A549 (cell line): ENCODE data around the gene PIKFYVE. TPM values are rescaled to one million over a fixed set of nuclear protein-coding genes. Genes with fewer than 3 reads are reported as not detected.

Experiments used
- ATAC-seq, 2 experiments: fragments of 200-7000 bp in 1 of 2; fragments of >200 bp in 1 of 2; cut with Nextera tagmentation in 1 of 2; cut with Tn5 transposase in 1 of 2; 3 replicates each; pipeline versions ENCODE4 v1.8.0 to v1.9.1; 2018 to 2020; ENCODE audit warnings: mild to moderate bottlenecking in 1 of 2, moderate library complexity in 1 of 2
- CTCF ChIA-PET: fragments of 300-600 bp; sonication (Branson Sonifier 250); formaldehyde crosslinking; extraction: SDS; loops from one replicate; lab custom pipeline; 2021; ENCODE audit warnings: antibody characterized with exemption, inconsistent platforms; lab: Yijun Ruan, JAX
- POLR2A ChIA-PET: fragments of 350-600 bp; formaldehyde crosslinking; extraction: SDS; loops from one replicate; lab custom pipeline; 2021; ENCODE audit warnings: antibody characterized with exemption, inconsistent platforms; lab: Yijun Ruan, JAX
- DNase-seq, 2 experiments: peaks; one replicate each; pipeline versions ENCODE4 v3.0.0 to v3.0.0-alpha.2; 2011 to 2016; ENCODE audit warnings: low read depth in 1 of 2, low spot score in 1 of 2
- FAIRE-seq: peaks from 2 replicates; lab custom pipeline; 2011; peaks lifted over from hg19 to GRCh38; lab: Jason Lieb, UNC
- H3K27ac ChIP-seq, 2 experiments: fragments of >200 bp; sonication (Bioruptor Twin); formaldehyde crosslinking; 3 replicates each; pipeline ENCODE4 v1.5.1; 2016 to 2017
- H3K4me1 ChIP-seq: fragments of >200 bp; sonication (Bioruptor Twin); formaldehyde crosslinking; 3 replicates; pipeline ENCODE4 v1.6.1; 2016
- H3K4me2 ChIP-seq: fragments of >200 bp; sonication (Bioruptor Twin); formaldehyde crosslinking; 3 replicates; pipeline ENCODE4 v1.6.1; 2016
- H3K4me3 ChIP-seq: fragments of >200 bp; sonication (Bioruptor Twin); formaldehyde crosslinking; 3 replicates; pipeline ENCODE4 v1.5.1; 2016
- H3K9me3 ChIP-seq: fragments of >200 bp; sonication (Bioruptor Twin); formaldehyde crosslinking; 3 replicates; pipeline ENCODE4 v1.6.1; 2016
- BCL3 ChIP-seq: fragments of >200 bp; sonication (Bioruptor Twin); formaldehyde crosslinking; IDR thresholded peaks from 3 replicates; pipeline ENCODE4 v1.6.1; 2016
- CBX8 ChIP-seq: fragments of 200-600 bp; sonication (generic); IDR thresholded peaks from 2 replicates; pipeline ENCODE4 v1.6.1; 2016
- CEBPB ChIP-seq, 2 experiments: fragments of >200 bp in 1 of 2; sonication (Bioruptor Twin) in 1 of 2; formaldehyde crosslinking in 1 of 2; IDR thresholded peaks; 2 replicates each; pipeline ENCODE4 v1.6.1; 2012 to 2016
- EHF ChIP-seq: fragments of 250-450 bp; sonication (Bioruptor Pico); IDR thresholded peaks from 2 replicates; pipeline ENCODE4 v1.5.0; 2020; ENCODE audit warnings: mild to moderate bottlenecking
- EHMT2 ChIP-seq: fragments of 200-600 bp; sonication (generic); IDR thresholded peaks from 2 replicates; pipeline ENCODE4 v1.6.1; 2016; ENCODE audit warnings: antibody characterized with exemption, low read depth, mild to moderate bottlenecking, moderate library complexity
- FOSB ChIP-seq: fragments of 250-450 bp; sonication (Bioruptor Pico); IDR thresholded peaks from 2 replicates; pipeline ENCODE4 v1.5.0; 2020; ENCODE audit warnings: mild to moderate bottlenecking, moderate library complexity
- FOSL2 ChIP-seq, 2 experiments: fragments of 450-650 bp in 1 of 2; fragments of >200 bp in 1 of 2; sonication (Bioruptor Twin) in 1 of 2; formaldehyde crosslinking; IDR thresholded peaks; 2 replicates each; pipeline versions ENCODE4 v1.5.0 to v1.6.1; 2016 to 2020; ENCODE audit warnings: mild to moderate bottlenecking in 1 of 2, moderate library complexity in 1 of 2
- FOXS1 ChIP-seq: fragments of 250-450 bp; sonication (Bioruptor Pico); IDR thresholded peaks from 2 replicates; pipeline ENCODE4 v1.5.0; 2020; ENCODE audit warnings: mild to moderate bottlenecking, moderate library complexity
- GATA3 ChIP-seq: IDR thresholded peaks from 2 replicates; pipeline ENCODE4 v1.6.1; 2012; ENCODE audit warnings: borderline replicate concordance
- HDAC2 ChIP-seq: fragments of 200-600 bp; sonication (generic); IDR thresholded peaks from 2 replicates; pipeline ENCODE4 v1.6.1; 2016
- HMGXB4 ChIP-seq: fragments of 250-450 bp; sonication (Bioruptor Pico); IDR thresholded peaks from 2 replicates; pipeline ENCODE4 v1.5.0; 2021; ENCODE audit warnings: mild to moderate bottlenecking, moderate library complexity, borderline replicate concordance
- HOXA7 ChIP-seq: fragments of 250-450 bp; sonication (Bioruptor Pico); IDR thresholded peaks from 2 replicates; pipeline ENCODE4 v1.5.0; 2020; ENCODE audit warnings: mild to moderate bottlenecking, moderate library complexity
- HOXB13 ChIP-seq: fragments of 250-450 bp; sonication (Bioruptor Pico); IDR thresholded peaks from 2 replicates; pipeline ENCODE4 v1.5.0; 2020; ENCODE audit warnings: low read depth, mild to moderate bottlenecking, moderate library complexity
- HOXB5 ChIP-seq: fragments of 250-450 bp; sonication (Bioruptor Pico); IDR thresholded peaks from 2 replicates; pipeline ENCODE4 v1.5.0; 2020; ENCODE audit warnings: mild to moderate bottlenecking, moderate library complexity
- JUN ChIP-seq, 2 experiments: fragments of >200 bp; sonication (Bioruptor Twin); formaldehyde crosslinking; IDR thresholded peaks; 2 replicates in 1 of 2; 3 replicates in 1 of 2; pipeline ENCODE4 v1.6.1; 2016 to 2017
- KDM5A ChIP-seq: fragments of 200-600 bp; sonication (generic); IDR thresholded peaks from 2 replicates; pipeline ENCODE4 v1.6.1; 2016; ENCODE audit warnings: antibody characterized with exemption, mild to moderate bottlenecking
- MAFK ChIP-seq: fragments of 450-650 bp; IDR thresholded peaks from 2 replicates; pipeline ENCODE4 v1.6.1; 2014; ENCODE audit not compliant: partially characterized antibody
- MAZ ChIP-seq: fragments of 150-350 bp; IDR thresholded peaks from 2 replicates; pipeline ENCODE4 v1.6.1; 2014; ENCODE audit warnings: antibody characterized with exemption, low read depth, low read length, borderline replicate concordance
- MYC ChIP-seq: IDR thresholded peaks from 2 replicates; pipeline ENCODE4 v1.6.1; 2012; ENCODE audit warnings: mild to moderate bottlenecking, inconsistent platforms, low read length, improper control_type of control experiment, borderline replicate concordance
- NFE2L2 ChIP-seq: fragments of 150-350 bp; conservative IDR thresholded peaks from 2 replicates; pipeline ENCODE4 v1.6.1; 2014; ENCODE audit warnings: low read length
- RAD21 ChIP-seq, 2 experiments: fragments of >200 bp in 1 of 2; sonication (Bioruptor Twin) in 1 of 2; formaldehyde crosslinking in 1 of 2; IDR thresholded peaks in 1 of 2; conservative IDR thresholded peaks in 1 of 2; 2 replicates in 1 of 2; 3 replicates in 1 of 2; pipeline ENCODE4 v1.6.1; 2012 to 2018; ENCODE audit warnings: inconsistent platforms in 1 of 2
- RARB ChIP-seq: fragments of 250-450 bp; sonication (Bioruptor Pico); IDR thresholded peaks from 2 replicates; pipeline ENCODE4 v1.8.0; 2021; ENCODE audit warnings: mild to moderate bottlenecking, moderate library complexity
- RNF2 ChIP-seq: fragments of 200-600 bp; sonication (generic); IDR thresholded peaks from 2 replicates; pipeline ENCODE4 v1.6.1; 2016; ENCODE audit warnings: low read depth, mild to moderate bottlenecking, antibody characterized with exemption, moderate library complexity, borderline replicate concordance
- SREBF2 ChIP-seq: fragments of 450-650 bp; IDR thresholded peaks from 2 replicates; pipeline ENCODE4 v1.6.1; 2014; ENCODE audit warnings: mild to moderate bottlenecking, moderate library complexity
- ZC3H11A ChIP-seq: fragments of 450-650 bp; IDR thresholded peaks from 2 replicates; pipeline ENCODE4 v1.6.1; 2014; ENCODE audit warnings: antibody characterized with exemption, mild to moderate bottlenecking
- ZFP36 ChIP-seq: fragments of 450-650 bp; IDR thresholded peaks from 2 replicates; pipeline ENCODE4 v1.6.1; 2014; ENCODE audit warnings: borderline replicate concordance; ENCODE audit not compliant: partially characterized antibody
- ZNF302 ChIP-seq: fragments of 250-450 bp; sonication (Bioruptor Pico); IDR thresholded peaks from 2 replicates; pipeline ENCODE4 v1.9.0; 2021; ENCODE audit warnings: inconsistent platforms, mild to moderate bottlenecking, moderate library complexity
- ZSCAN20 ChIP-seq: fragments of 250-450 bp; sonication (Bioruptor Pico); IDR thresholded peaks from 2 replicates; pipeline ENCODE4 v1.8.0; 2022; ENCODE audit warnings: mild to moderate bottlenecking, moderate library complexity
- WGBS: methylation state at CpG from one replicate; pipeline ENCODE4 v1.1.6; 2017; ENCODE audit errors: missing lambda C conversion rate; 5-methylcytosine and 5-hydroxymethylcytosine counted together
- polyA plus RNA-seq, 4 experiments: library from polyadenylated mRNA; depleted of rRNA in 3 of 4; stranded (reverse); fragments of >200 nt; fragmentation: RNase III in 1 of 4; extraction: RNeasy Plus Mini Kit Qiagen cat#74134 plus additional on column Dnase treatment in 1 of 4; gene quantifications; 2 replicates in 3 of 4; 3 replicates in 1 of 4; pipeline ENCODE4 v1.2.3, GENCODE V29; 2011 to 2017
- TF ChIP-seq, protein P1 (sequence below): IDR thresholded peaks from 2 replicates; pipeline ENCODE4 v1.6.1; 2012; ENCODE audit warnings: low read depth, borderline replicate concordance
- TF ChIP-seq, protein P2 (sequence below): fragments of 150-350 bp; IDR thresholded peaks from 2 replicates; pipeline ENCODE4 v1.6.1; 2014; ENCODE audit warnings: low read depth, mild to moderate bottlenecking, low read length

Gene PIKFYVE
- polyA plus RNA-seq, 2 of the 4 experiments (the other 2 are of a cell fraction): 6.5 to 19.3 TPM

DNA sequence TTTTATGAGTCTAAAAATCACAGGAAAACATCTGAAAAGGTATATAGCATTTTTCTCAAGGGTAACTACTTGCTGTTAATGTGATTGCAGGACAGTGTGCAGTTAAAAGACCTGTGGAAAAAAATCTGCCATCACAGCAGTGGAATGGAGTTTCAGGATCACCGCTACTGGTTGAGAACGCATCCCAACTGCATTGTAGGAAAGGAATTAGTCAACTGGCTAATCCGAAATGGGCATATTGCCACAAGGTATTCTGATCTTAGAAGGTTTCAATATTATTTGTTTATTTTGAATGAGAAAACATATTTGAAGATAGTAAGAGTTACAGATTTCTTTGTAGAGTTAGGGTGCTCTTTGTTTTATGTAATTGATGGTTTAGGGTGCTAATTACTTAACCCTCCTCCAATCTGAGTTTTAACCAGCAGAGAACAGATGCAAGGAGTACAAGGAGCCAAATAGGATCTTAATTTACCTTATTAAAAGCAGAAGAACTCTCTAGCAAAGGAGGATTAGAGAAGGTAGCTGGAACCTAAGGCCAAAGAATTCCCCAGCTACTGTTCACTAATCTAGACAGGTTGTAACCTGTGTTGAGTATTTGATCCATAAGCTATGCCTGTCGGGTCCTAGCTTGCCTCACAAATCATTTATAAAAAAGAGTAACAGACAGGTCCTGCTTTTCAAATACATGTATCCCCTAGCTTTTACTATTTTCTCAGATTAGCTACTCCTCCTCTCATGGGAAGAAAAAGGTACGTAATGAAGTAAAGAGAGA lies 35.0 kb downstream of the PIKFYVE start (continued):
- TF ChIP-seq GATA3: no peak

GRCh38 chr2:208304157-208304556 lies 38.1 kb downstream of the PIKFYVE start:
- Histone ChIP-seq H3K4me2 (no peak overlapping the region), H3K9me3 (no peaks in the 10 kb centered on the region), H3K4me3 (no peak overlapping the region), H3K27ac (no peak overlapping the region)
- no peak for DNase-seq
- WGBS: 92% methylated on average over 4 of the region's 4 CpGs
- POLR2A ChIA-PET: no interaction called here
- ATAC-seq: no peak
- FAIRE-seq: no peak
- TF ChIP-seq, protein P1, sequence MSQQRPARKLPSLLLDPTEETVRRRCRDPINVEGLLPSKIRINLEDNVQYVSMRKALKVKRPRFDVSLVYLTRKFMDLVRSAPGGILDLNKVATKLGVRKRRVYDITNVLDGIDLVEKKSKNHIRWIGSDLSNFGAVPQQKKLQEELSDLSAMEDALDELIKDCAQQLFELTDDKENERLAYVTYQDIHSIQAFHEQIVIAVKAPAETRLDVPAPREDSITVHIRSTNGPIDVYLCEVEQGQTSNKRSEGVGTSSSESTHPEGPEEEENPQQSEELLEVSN: no peak
- TF ChIP-seq NFE2L2 (no peak), HOXB13 (CRISPR knock-in tag) (no peak), MAFK (no peak), FOSL2 (IDR thresholded peaks at IDR 0.05) (no peak), FOSL2 (CRISPR knock-in tag; IDR thresholded peaks at IDR 0.05) (no peak), EHMT2 (no peak), MAZ (no peak), EHF (CRISPR knock-in tag) (no peak), ZFP36 (no peak), ZC3H11A (no peak), HDAC2 (no peak), RARB (CRISPR knock-in tag) (no peak), SREBF2 (no peak), FOSB (no peak), CBX8 (no peak), KDM5A (no peak), BCL3 (no peak), ZSCAN20 (CRISPR knock-in tag) (no peak), HOXA7 (no peak)
- TF ChIP-seq, all 56 proteins: peak for 0
- H3K4me1 ChIP-seq: no peaks in the 10 kb centered on the region
- CTCF ChIA-PET: no interaction called here

- Histone ChIP-seq H3K9me3 (no peaks in the 10 kb centered on the region), H3K4me1 (no peaks in the 10 kb centered on the region), H3K4me3 (no peak overlapping the region), H3K4me2 (no peak overlapping the region), H3K27ac (no peak overlapping the region)
- ChIA-PET POLR2A (no interaction called here), CTCF (no interaction called here)
- no peak for TF ChIP-seq MYC
- TF ChIP-seq FOXS1 (CRISPR knock-in tag): no peak
- no peak for ATAC-seq
- WGBS: 87% methylated on average over 4 of the region's 4 CpGs
- DNase-seq: no peak
- FAIRE-seq: no peak
Observed at GRCh38 chr2:208304695-208305094, 38.6 kb downstream of the PIKFYVE start.

DNA sequence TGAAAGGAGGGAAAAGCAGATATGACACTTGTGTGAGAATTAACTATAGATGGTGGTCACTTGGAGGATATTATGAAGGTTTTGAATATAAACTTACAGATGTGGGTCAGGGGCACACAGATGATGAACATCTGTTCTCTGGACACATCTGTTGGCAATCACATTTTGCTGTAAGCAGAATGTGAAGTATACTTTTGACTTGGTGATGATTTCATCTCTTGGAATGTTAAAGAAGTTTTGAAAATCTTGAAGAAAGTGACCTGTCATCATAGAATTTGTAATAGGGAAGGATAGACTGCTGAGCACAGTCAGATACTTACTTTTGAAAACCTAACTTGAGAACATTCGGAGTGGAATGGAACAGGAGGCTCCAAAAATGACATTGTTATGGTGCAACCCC lies 40.2 kb downstream of the PIKFYVE start:
- CTCF ChIA-PET: no interaction called here
- no peak overlapping the region for H3K27ac ChIP-seq
- FAIRE-seq (no peak), DNase-seq (no peak), ATAC-seq (no peak)
- WGBS: 97% methylated on average over 1 of the region's 1 CpG
- POLR2A ChIA-PET: no interaction called here
- H3K4me3 ChIP-seq: no peak overlapping the region
- H3K4me2 ChIP-seq: no peak overlapping the region
- no peaks in the 10 kb centered on the region for H3K9me3 ChIP-seq
- H3K4me1 ChIP-seq: no peaks in the 10 kb centered on the region
- TF ChIP-seq RNF2: no peak
- TF ChIP-seq JUN (IDR thresholded peaks at IDR 0.05): no peak
- TF ChIP-seq SREBF2: no peak
- TF ChIP-seq HOXB5 (CRISPR knock-in tag): no peak
- no peak for TF ChIP-seq RAD21 (conservative IDR thresholded peaks at IDR 0.05 in 1 of 2, IDR thresholded peaks at IDR 0.05 in 1 of 2)
- TF ChIP-seq, protein P2, sequence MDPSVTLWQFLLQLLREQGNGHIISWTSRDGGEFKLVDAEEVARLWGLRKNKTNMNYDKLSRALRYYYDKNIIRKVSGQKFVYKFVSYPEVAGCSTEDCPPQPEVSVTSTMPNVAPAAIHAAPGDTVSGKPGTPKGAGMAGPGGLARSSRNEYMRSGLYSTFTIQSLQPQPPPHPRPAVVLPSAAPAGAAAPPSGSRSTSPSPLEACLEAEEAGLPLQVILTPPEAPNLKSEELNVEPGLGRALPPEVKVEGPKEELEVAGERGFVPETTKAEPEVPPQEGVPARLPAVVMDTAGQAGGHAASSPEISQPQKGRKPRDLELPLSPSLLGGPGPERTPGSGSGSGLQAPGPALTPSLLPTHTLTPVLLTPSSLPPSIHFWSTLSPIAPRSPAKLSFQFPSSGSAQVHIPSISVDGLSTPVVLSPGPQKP: no peak
- no peak for TF ChIP-seq ZNF302 (CRISPR knock-in tag)
- TF ChIP-seq HMGXB4 (CRISPR knock-in tag): no peak
- no peak for TF ChIP-seq CEBPB (IDR thresholded peaks at IDR 0.05)
- TF ChIP-seq GATA3: no peak
